Astrocyte (in vitro differentiated cells and primary cell): ENCODE measurements around the gene ATRNL1.

ENCODE experiments used
- CTCF ChIP-seq: IDR thresholded peaks from 2 replicates; pipeline ENCODE4 v1.5.1; 2011; ENCODE audit warnings: low read depth, mild to moderate bottlenecking, inconsistent platforms, low read length, moderate library complexity; ENCODE audit not compliant: insufficient read depth
- EZH2 ChIP-seq: IDR thresholded peaks from 2 replicates; pipeline ENCODE4 v1.6.1; 2012; ENCODE audit warnings: mild to moderate bottlenecking, low read length, inconsistent platforms; ENCODE audit not compliant: insufficient read depth

DNA sequence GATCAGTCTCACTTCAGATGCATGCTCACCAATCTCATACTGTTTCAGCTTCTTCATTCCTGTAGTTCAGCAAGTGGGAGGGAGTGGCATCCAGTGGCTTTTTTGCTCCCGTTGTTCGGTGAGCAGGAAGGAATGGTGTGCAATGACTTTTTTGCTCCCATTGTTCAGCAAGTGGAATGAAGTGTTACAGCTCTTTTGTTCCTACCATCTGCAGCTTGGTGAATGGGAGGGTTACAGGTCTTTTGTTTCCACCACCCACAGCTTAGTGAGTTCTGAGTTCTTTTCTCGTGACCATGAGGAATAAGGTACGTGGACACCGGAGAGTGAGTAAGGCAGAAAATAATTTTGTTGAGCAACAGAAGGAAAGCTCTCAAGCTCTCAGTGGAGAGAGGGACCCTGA is 363.6 kb downstream of the ATRNL1 start:
- no peak for TF ChIP-seq CTCF
- TF ChIP-seq EZH2: no peak
